ENCODE data around the gene GLT8D1. TPM values are rescaled to one million over a fixed set of nuclear protein-coding genes. Genes with fewer than 3 reads are reported as not detected.

GLT8D1 gene
- total RNA-seq, 2 donors from 2014 or later: 54.4 to 72.2 TPM

DNA sequence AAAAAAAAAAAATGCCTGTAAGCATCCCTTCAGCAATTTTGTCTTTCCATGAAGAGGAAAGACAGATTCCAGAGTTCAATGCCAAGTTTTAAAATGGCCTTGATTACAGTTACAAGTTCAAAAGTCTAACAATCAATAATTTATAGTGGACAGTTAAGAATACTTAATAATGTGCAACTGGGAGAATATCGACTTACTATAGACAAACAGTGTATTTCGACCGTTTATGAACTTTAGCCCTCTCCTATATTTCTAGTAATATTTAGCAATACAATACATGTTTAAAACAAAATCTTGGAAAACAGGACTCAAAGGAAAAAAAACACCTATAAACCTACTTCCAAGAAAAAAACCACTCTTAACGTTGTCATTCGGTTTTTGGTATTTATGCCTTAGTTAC, 21.4 kb downstream of the GLT8D1 start:
- Histone ChIP-seq H3K36me3 (ENCODE audit: control insufficient read depth, insufficient read depth, low read length) (peaks cover 54% of the 10 kb centered on the region), H3K4me3 (ENCODE audit: low read length) (peak overlapping the region; percentile 88), H3K27ac (ENCODE audit: low read depth, low read length) (no peak overlapping the region), H3K9ac (ENCODE audit: extremely low read depth, low read length, poor library complexity, severe bottlenecking) (peak overlapping the region; percentile 84), H3K9me3 (ENCODE audit: control insufficient read depth, low read length) (no peaks in the 10 kb centered on the region), H3K27me3 (ENCODE audit: control insufficient read depth, insufficient read depth, low read length, poor library complexity, severe bottlenecking) (no peaks in the 10 kb centered on the region), H3K4me1 (ENCODE audit: control insufficient read depth, insufficient read depth, low read length) (no peaks in the 10 kb centered on the region)
- Mint-ChIP-seq H3K4me3 (peak overlapping the region; percentile 99), H3K27me3 (ENCODE audit: insufficient read depth) (no peaks in the 10 kb centered on the region), H3K4me1 (peaks cover 18% of the 10 kb centered on the region), H3K9me3 (no peaks in the 10 kb centered on the region), H3K27ac (no peak overlapping the region), H3K36me3 (ENCODE audit: low read depth) (peaks cover 43% of the 10 kb centered on the region)
- 85% methylated on average over 5 of the region's 5 CpGs; no CpG with 5 or more reads in 1 of the 2 experiments for WGBS, 2 experiments (ENCODE audit: insufficient coverage in 1 of 2, insufficient read length in 1 of 2)
- TF ChIP-seq, protein P1, sequence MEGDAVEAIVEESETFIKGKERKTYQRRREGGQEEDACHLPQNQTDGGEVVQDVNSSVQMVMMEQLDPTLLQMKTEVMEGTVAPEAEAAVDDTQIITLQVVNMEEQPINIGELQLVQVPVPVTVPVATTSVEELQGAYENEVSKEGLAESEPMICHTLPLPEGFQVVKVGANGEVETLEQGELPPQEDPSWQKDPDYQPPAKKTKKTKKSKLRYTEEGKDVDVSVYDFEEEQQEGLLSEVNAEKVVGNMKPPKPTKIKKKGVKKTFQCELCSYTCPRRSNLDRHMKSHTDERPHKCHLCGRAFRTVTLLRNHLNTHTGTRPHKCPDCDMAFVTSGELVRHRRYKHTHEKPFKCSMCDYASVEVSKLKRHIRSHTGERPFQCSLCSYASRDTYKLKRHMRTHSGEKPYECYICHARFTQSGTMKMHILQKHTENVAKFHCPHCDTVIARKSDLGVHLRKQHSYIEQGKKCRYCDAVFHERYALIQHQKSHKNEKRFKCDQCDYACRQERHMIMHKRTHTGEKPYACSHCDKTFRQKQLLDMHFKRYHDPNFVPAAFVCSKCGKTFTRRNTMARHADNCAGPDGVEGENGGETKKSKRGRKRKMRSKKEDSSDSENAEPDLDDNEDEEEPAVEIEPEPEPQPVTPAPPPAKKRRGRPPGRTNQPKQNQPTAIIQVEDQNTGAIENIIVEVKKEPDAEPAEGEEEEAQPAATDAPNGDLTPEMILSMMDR (conservative IDR thresholded peaks at IDR 0.05): no peak
- DNase-seq: no peak

DNA sequence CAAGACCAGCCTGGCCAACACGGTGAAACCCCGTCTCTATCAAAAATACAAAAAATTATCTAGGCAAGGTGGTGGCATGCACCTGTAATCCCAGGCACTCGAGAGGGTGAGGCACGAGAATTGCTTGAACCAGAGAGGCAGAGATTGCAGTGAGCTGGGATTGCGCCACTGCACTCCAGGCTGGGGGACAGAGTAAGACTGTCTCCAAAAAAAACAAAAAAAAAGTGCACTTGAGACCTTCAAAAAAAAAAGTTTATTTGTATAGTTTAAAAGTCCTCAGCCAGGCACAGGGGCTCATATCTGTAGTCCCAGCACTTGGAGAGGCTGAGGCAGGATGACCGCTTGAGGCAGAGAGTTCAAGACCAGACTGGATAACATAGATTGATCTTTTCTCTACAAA, 22.0 kb downstream of the GLT8D1 start:
- Histone ChIP-seq H3K36me3 (ENCODE audit: control insufficient read depth, insufficient read depth, low read length) (peaks cover 54% of the 10 kb centered on the region), H3K9ac (ENCODE audit: extremely low read depth, low read length, poor library complexity, severe bottlenecking) (no peak overlapping the region), H3K27ac (ENCODE audit: low read depth, low read length) (no peak overlapping the region), H3K9me3 (ENCODE audit: control insufficient read depth, low read length) (no peaks in the 10 kb centered on the region), H3K4me3 (ENCODE audit: low read length) (peak overlapping the region; percentile 88), H3K27me3 (ENCODE audit: control insufficient read depth, insufficient read depth, low read length, poor library complexity, severe bottlenecking) (no peaks in the 10 kb centered on the region), H3K4me1 (ENCODE audit: control insufficient read depth, insufficient read depth, low read length) (no peaks in the 10 kb centered on the region)
- WGBS, 2 experiments (ENCODE audit: insufficient coverage in 1 of 2, insufficient read length in 1 of 2): 81 to 85% methylated on average over 6 of the region's 6 CpGs
- no peak overlapping the region for H3K4me3 Mint-ChIP-seq
- peaks cover 43% of the 10 kb centered on the region for H3K36me3 Mint-ChIP-seq (ENCODE audit: low read depth)
- peaks cover 18% of the 10 kb centered on the region for H3K4me1 Mint-ChIP-seq
- no peaks in the 10 kb centered on the region for H3K9me3 Mint-ChIP-seq
- no peaks in the 10 kb centered on the region for H3K27me3 Mint-ChIP-seq (ENCODE audit: insufficient read depth)
- no peak overlapping the region for H3K27ac Mint-ChIP-seq
- TF ChIP-seq, protein P1 (conservative IDR thresholded peaks at IDR 0.05): no peak
- DNase-seq: no peak

GRCh38 chr3:52682016-52682415, 23.6 kb downstream of the GLT8D1 start:
- no peak overlapping the region for H3K4me3 ChIP-seq (ENCODE audit: low read length)
- TF ChIP-seq, protein P1 (conservative IDR thresholded peaks at IDR 0.05): peak; percentile 43
- Mint-ChIP-seq H3K36me3 (ENCODE audit: low read depth) (peaks cover 37% of the 10 kb centered on the region), H3K4me3 (no peak overlapping the region), H3K27ac (peak overlapping the region; percentile 24), H3K9me3 (no peaks in the 10 kb centered on the region), H3K4me1 (peaks cover 14% of the 10 kb centered on the region), H3K27me3 (ENCODE audit: insufficient read depth) (no peaks in the 10 kb centered on the region)
- no peak overlapping the region for H3K9ac ChIP-seq (ENCODE audit: extremely low read depth, low read length, poor library complexity, severe bottlenecking)
- no peaks in the 10 kb centered on the region for H3K27me3 ChIP-seq (ENCODE audit: control insufficient read depth, insufficient read depth, low read length, poor library complexity, severe bottlenecking)
- peaks cover 49% of the 10 kb centered on the region for H3K36me3 ChIP-seq (ENCODE audit: control insufficient read depth, insufficient read depth, low read length)
- H3K4me1 ChIP-seq (ENCODE audit: control insufficient read depth, insufficient read depth, low read length): no peaks in the 10 kb centered on the region
- DNase-seq: no peak
- no peak overlapping the region for H3K27ac ChIP-seq (ENCODE audit: low read depth, low read length)
- H3K9me3 ChIP-seq (ENCODE audit: control insufficient read depth, low read length): no peaks in the 10 kb centered on the region
